VCaP (cell line): Measurements from ENCODE around the gene DYNLL1.
A peak's percentile ranks its signal among the peaks of the same experiment; 100 is the strongest.

Experiments used
- H3K27ac ChIP-seq: fragments of 450-650 bp; 2 replicates; pipeline ENCODE4 v1.5.1; 2017
- TF ChIP-seq, protein P1 (sequence below): fragments of 450-650 bp; conservative IDR thresholded peaks from 2 replicates; pipeline ENCODE4 v1.5.1; 2017; ENCODE audit warnings: mild to moderate bottlenecking, moderate library complexity

The DYNLL1 gene

DNA sequence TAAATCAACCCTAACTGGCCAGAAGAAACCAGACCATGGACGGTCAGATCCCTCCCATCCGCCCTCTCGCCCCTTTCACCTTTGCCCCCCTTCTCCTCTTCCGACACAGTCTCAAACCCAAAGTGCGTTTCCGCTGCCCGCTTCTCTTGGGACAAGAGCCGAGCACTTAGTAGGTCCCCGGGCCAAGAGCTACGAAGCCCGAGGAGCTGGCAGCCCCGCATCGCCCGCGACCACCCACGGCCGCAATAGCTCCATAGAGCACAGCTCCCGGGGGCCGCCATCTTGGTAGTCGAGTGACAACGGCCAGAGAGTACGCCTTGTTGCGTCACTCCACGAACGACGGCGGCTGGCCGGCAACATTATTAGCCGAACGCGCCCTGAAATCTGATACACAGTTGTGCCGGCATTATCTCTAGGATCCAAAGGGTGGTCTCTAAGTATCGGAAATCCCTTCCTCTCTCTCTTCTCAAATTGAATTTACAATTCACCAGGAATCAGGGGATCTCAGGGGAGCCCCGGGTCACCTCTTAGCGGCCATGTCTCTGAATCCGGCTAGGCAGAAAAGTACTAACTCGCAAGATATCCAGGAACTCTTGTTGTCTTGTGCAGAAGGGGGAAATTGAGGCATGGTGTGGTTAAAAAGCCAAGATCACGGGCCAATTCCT lies 33.1 kb downstream of the DYNLL1 start, which contains the start of gene COQ5:
Gene COQ5, minus strand, starts transcription at position 298 of the 665 bp plus-strand sequence. Its CDS starts 17 bp downstream, at position 281.
- TF ChIP-seq, protein P1, sequence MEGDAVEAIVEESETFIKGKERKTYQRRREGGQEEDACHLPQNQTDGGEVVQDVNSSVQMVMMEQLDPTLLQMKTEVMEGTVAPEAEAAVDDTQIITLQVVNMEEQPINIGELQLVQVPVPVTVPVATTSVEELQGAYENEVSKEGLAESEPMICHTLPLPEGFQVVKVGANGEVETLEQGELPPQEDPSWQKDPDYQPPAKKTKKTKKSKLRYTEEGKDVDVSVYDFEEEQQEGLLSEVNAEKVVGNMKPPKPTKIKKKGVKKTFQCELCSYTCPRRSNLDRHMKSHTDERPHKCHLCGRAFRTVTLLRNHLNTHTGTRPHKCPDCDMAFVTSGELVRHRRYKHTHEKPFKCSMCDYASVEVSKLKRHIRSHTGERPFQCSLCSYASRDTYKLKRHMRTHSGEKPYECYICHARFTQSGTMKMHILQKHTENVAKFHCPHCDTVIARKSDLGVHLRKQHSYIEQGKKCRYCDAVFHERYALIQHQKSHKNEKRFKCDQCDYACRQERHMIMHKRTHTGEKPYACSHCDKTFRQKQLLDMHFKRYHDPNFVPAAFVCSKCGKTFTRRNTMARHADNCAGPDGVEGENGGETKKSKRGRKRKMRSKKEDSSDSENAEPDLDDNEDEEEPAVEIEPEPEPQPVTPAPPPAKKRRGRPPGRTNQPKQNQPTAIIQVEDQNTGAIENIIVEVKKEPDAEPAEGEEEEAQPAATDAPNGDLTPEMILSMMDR = no peak
- peak within 1 kb of the TSS; percentile 95 for H3K27ac ChIP-seq

DNA sequence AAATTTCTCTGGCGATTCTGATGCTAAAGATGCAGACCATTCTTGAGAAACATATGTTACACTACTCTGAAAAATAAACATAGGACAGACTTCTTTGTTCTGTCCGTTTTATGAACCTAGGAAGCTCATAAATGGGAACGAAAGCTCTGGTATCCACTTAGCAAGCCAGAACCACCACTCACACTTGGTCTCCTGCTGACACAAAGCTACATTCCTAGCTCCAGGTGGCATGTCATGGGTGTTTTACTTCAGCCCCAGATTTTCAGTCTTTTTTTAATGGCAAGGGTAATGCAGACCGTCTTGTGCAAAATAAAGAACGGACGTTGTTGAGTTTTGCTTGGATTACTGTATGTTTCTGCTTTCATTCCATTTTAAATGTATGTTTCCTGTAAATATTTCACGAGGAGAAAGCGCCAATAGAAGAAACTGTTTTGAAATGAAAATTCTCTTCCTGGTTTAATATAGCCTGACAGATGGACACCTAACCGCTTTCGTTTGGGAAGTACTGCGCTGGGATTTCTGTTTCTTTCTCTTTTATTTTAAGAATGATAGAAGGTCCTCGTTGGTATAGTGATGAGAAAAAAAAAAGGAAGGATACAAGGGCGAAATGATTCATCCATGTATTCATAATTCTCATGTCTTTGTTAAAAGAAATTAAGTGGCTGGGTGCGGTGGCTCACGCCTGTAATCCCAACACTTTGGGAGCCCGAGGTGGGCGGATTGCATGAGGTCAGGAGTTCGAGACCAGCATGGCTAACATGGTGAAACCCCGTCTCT lies 33.9 kb downstream of the DYNLL1 start:
- TF ChIP-seq, protein P1 = no peak
- H3K27ac ChIP-seq = peak overlapping the region; percentile 95

DNA sequence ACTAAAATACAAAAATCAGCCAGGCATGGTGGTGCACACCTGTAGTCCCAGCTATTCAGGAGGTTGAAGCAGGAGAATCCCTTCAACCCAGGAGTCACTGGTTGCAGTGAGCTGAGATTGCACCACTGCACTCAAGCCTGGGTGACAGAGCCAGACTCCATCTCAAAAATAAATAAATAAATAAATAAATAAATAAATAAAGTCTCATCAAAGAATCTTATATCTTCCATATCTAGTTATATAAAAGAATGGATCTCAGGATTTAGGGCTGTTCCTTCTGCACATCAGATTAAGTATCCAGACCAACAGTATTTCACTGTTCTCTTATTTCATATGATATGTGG lies 34.5 kb downstream of the DYNLL1 start:
- H3K27ac ChIP-seq = peak overlapping the region; percentile 95

DNA sequence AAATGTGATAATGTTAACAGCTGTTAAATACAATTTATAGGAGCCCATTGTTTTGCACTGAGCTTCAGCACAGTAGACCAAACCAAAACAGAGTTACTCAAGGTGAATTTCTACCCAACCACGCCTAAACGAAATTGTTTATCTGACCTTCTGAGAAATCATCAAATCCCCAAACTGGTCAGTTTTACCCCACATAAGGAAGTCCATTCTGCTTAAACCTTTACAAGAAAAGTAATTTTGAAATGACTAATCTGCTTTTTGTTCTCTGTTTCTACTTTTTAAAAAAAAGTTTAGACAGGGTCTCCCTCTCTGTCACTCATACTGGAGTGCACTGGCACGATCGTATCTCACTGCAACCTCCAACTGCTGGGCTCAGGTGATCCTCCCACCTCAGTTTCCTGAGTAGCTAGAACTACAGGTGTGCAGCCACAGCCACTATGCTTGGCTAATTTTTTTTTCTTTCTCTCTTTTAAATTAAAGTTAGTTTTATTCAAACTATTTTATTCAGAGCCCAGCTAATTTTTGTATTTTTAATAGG lies 36.9 kb downstream of the DYNLL1 start:
- no peak overlapping the region for H3K27ac ChIP-seq
- TF ChIP-seq, protein P1 = no peak

DNA sequence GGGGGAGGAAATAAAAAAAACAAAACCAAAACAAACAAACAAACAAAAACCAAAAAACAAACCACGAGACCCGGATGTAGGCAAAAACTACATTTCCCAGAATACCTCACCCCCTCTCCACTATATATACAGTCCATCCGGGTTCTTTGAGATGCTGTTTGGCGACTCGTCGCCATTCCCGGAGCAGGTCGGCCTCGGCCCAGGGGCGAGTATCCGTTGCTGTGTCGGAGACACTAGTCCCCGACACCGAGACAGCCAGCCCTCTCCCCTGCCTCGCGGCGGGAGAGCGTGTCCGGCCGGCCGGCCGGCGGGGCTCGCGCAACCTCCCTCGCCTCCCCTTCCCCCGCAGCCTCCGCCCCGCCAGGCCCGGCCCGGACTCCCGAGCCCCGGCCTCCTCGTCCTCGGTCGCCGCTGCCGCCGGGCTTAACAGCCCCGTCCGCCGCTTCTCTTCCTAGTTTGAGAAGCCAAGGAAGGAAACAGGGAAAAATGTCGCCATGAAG lies 38.3 kb downstream of the DYNLL1 start, which contains the start of gene RNF10:
Gene RNF10, plus strand, starts transcription at position 154 of the 500 bp plus-strand sequence. CDS start 456 bp downstream, outside the sequence.
- TF ChIP-seq, protein P1 = no peak

DNA sequence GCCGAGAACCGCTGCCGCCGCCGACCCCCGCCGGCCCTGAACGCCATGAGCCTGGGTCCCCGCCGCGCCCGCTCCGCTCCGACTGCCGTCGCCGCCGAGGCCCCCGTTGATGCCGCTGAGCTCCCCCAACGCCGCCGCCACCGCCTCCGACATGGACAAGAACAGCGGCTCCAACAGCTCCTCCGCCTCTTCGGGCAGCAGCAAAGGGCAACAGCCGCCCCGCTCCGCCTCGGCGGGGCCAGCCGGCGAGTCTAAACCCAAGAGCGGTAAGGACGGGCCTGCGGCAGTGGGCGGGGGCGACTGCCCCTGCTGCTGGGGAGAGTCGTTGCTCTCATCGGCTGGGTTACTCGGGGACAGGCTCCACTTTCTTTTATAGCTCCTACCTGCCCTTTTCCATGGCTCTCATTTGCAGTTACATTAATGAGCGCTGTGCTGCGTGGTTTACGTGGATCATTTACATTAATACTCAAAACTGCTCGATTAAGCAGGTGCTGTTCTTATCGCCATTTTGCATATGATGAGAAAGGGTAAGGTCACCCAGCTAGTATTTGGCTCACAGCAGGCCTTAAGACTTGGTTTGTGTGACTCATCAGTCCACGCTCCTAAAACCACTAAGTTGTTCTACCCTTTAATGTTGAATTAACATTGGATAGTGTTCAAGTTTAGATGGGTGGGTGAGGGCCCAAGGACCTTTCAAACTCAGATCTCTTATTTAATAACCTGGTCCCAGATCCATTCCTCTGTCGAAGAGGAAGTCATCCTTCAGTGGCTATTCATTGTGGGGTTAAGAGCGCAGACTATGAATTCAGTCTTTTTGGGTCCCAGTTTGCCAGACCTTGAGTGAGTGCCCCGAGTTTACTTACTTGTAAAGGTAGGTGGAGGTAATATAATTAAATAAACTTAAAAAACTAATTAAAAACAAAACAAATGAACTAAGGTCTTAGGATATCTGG lies 39.1 kb downstream of the DYNLL1 start:
- H3K27ac ChIP-seq = peak overlapping the region; percentile 98
- TF ChIP-seq, protein P1 = 0 out of 2 replicates have a peak, but pooled peaks have one; percentile 16

More for the DNA sequence above, 38.3 kb downstream of the DYNLL1 start, which contains the start of gene RNF10:
- peak within 1 kb of the TSS; percentile 98 for H3K27ac ChIP-seq

DNA sequence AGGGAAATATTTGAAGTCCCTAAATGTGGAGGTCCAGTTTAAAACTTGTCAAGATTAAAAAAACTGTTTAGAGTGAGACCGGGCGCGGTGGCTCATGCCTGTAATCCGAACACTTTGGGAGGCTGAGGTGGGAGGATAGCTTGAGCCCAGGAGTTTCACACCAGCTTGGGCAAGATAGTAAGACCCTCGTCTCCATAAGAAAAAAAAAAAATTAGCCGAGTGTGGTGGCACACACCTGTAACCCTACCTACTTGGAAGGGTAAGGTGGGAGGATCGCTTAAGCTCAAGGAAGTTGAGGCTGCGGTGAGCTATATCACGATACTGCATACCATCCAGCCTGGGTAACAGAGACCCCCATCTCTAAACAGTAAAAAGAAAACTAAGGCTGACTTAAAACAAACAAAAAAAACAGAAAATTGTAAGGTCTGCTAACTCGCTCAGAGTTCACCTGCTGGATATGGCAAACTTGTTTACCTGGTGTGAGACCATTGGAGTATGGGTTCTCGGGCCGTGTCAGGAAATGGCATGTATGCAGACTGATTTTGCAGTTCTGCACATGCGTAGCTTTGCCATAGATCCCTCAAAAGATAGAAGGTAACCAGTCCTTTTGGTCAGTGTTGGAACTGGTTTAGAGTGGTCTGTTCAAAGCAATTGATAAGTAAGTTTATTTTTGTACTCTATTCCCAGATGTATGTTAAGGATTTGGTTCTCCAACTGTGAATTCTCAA lies 40.3 kb downstream of the DYNLL1 start:
- TF ChIP-seq, protein P1 = no peak
- H3K27ac ChIP-seq = peak overlapping the region; percentile 98
